Measurements from ENCODE around the gene KLF15.

KLF15 gene

GRCh38 chr3:126342211-126342610, 15.0 kb downstream of the KLF15 start:
- Mint-ChIP-seq H3K36me3 (ENCODE audit: low read depth) (no peaks in the 10 kb centered on the region), H3K4me1 (peaks cover 22% of the 10 kb centered on the region), H3K4me3 (no peak overlapping the region), H3K9me3 (no peaks in the 10 kb centered on the region), H3K27ac (no peak overlapping the region), H3K27me3 (ENCODE audit: low read depth, poor library complexity) (peaks cover 11% of the 10 kb centered on the region)
- TF ChIP-seq CTCF (IDR thresholded peaks at IDR 0.05) = no peak
- DNase-seq = no peak

GRCh38 chr3:126341755-126342150, 15.5 kb downstream of the KLF15 start:
- H3K27ac Mint-ChIP-seq = peak overlapping the region; percentile 87
- no peaks in the 10 kb centered on the region for H3K9me3 Mint-ChIP-seq
- no peak for DNase-seq
- peaks cover 22% of the 10 kb centered on the region for H3K4me1 Mint-ChIP-seq
- H3K27me3 Mint-ChIP-seq (ENCODE audit: low read depth, poor library complexity) = peaks cover 11% of the 10 kb centered on the region
- TF ChIP-seq CTCF (IDR thresholded peaks at IDR 0.05) = no peak
- no peaks in the 10 kb centered on the region for H3K36me3 Mint-ChIP-seq (ENCODE audit: low read depth)
- no peak overlapping the region for H3K4me3 Mint-ChIP-seq

GRCh38 chr3:126340943-126341754, 16.1 kb downstream of the KLF15 start:
- H3K27ac Mint-ChIP-seq = peak overlapping the region; percentile 87
- DNase-seq = no peak
- no peaks in the 10 kb centered on the region for H3K36me3 Mint-ChIP-seq (ENCODE audit: low read depth)
- peaks cover 11% of the 10 kb centered on the region for H3K27me3 Mint-ChIP-seq (ENCODE audit: low read depth, poor library complexity)
- H3K4me3 Mint-ChIP-seq = no peak overlapping the region
- H3K9me3 Mint-ChIP-seq = no peaks in the 10 kb centered on the region
- no peak for TF ChIP-seq CTCF (IDR thresholded peaks at IDR 0.05)
- H3K4me1 Mint-ChIP-seq = peaks cover 22% of the 10 kb centered on the region

- no peak for DNase-seq
- Mint-ChIP-seq H3K4me1 (peaks cover 22% of the 10 kb centered on the region), H3K9me3 (no peaks in the 10 kb centered on the region), H3K27ac (no peak overlapping the region), H3K4me3 (no peak overlapping the region), H3K27me3 (ENCODE audit: low read depth, poor library complexity) (peaks cover 11% of the 10 kb centered on the region), H3K36me3 (ENCODE audit: low read depth) (no peaks in the 10 kb centered on the region)
- no peak for TF ChIP-seq CTCF (IDR thresholded peaks at IDR 0.05)
These were observed 16.6 kb downstream of the KLF15 start for GRCh38 chr3:126340596-126340942.

- Mint-ChIP-seq H3K9me3 (no peaks in the 10 kb centered on the region), H3K27me3 (ENCODE audit: low read depth, poor library complexity) (peaks cover 11% of the 10 kb centered on the region), H3K4me3 (no peak overlapping the region), H3K4me1 (peaks cover 22% of the 10 kb centered on the region), H3K27ac (no peak overlapping the region), H3K36me3 (ENCODE audit: low read depth) (no peaks in the 10 kb centered on the region)
- no peak for DNase-seq
- no peak for TF ChIP-seq CTCF (IDR thresholded peaks at IDR 0.05)
These were observed 17.1 kb downstream of the KLF15 start for GRCh38 chr3:126340081-126340511.

GRCh38 chr3:126339466-126339865, 17.7 kb downstream of the KLF15 start:
- H3K27me3 Mint-ChIP-seq (ENCODE audit: low read depth, poor library complexity) = peaks cover 11% of the 10 kb centered on the region
- no peak for DNase-seq
- no peaks in the 10 kb centered on the region for H3K36me3 Mint-ChIP-seq (ENCODE audit: low read depth)
- peaks cover 22% of the 10 kb centered on the region for H3K4me1 Mint-ChIP-seq
- H3K27ac Mint-ChIP-seq = peak overlapping the region; percentile 19
- no peak overlapping the region for H3K4me3 Mint-ChIP-seq
- TF ChIP-seq CTCF (IDR thresholded peaks at IDR 0.05) = no peak
- no peaks in the 10 kb centered on the region for H3K9me3 Mint-ChIP-seq

Data from nephron progenitor cell (in vitro differentiated cells).